HepG2 (cell line): ENCODE measurements around the gene CMKLR1.

Experiments
- GMEB1 ChIP-seq: sonication (generic); formaldehyde crosslinking; IDR thresholded peaks from 2 replicates; pipeline ENCODE4 v1.5.1; 2020; ENCODE audit warnings: missing genetic modification reagents, mild to moderate bottlenecking, borderline replicate concordance
- PHF5A ChIP-seq: IDR thresholded peaks from one replicate; pipeline ENCODE4 v1.6.1; 2018; ENCODE audit warnings: low read depth, missing genetic modification reagents; ENCODE audit not compliant: unreplicated experiment
- POLR2A ChIP-seq, 2 experiments: IDR thresholded peaks; 2 replicates each; pipeline ENCODE4 v1.6.1; 2011; ENCODE audit warnings: low read depth in 2 of 2, low read length in 2 of 2, mild to moderate bottlenecking in 1 of 2, moderate library complexity in 1 of 2; ENCODE audit not compliant: insufficient read depth in 1 of 2
- REST ChIP-seq, 2 experiments: IDR thresholded peaks; 2 replicates each; pipeline ENCODE4 v1.6.1; 2011 to 2012; ENCODE audit warnings: low read length in 2 of 2, borderline replicate concordance in 1 of 2, low read depth in 1 of 2, mild to moderate bottlenecking in 1 of 2, moderate library complexity in 1 of 2
- RFX1 ChIP-seq: fragments of 450-650 bp; IDR thresholded peaks from 2 replicates; pipeline ENCODE4 v1.6.1; 2017
- SP2 ChIP-seq: sonication (generic); formaldehyde crosslinking; IDR thresholded peaks from 2 replicates; pipeline ENCODE4 v1.5.1; 2020; ENCODE audit warnings: mild to moderate bottlenecking, missing genetic modification reagents
- ZBTB26 ChIP-seq: IDR thresholded peaks from 2 replicates; pipeline ENCODE4 v1.6.1; 2016; ENCODE audit warnings: missing compliant biosample characterization, missing genetic modification reagents, borderline replicate concordance

GRCh38 chr12:108277613-108278012, 61.5 kb downstream of the CMKLR1 start:
- no peak for TF ChIP-seq ZBTB26 (CRISPR knock-in tag)
- no peak for TF ChIP-seq GMEB1 (CRISPR knock-in tag)
- TF ChIP-seq PHF5A = no peak
- no peak for TF ChIP-seq REST (IDR thresholded peaks at IDR 0.05; ENCODE audit: borderline replicate concordance in 1 of 2, low read depth in 1 of 2, low read length in 2 of 2)
- TF ChIP-seq SP2 (CRISPR knock-in tag) = no peak
- TF ChIP-seq RFX1 = no peak
- no peak for TF ChIP-seq POLR2A (IDR thresholded peaks at IDR 0.05; ENCODE audit: insufficient read depth in 1 of 2, low read depth in 2 of 2, low read length in 2 of 2)
